Stimulated activated CD8-positive, alpha-beta memory T cell treated with anti-CD3 and anti-CD28 coated beads, Interleukin-15, amount 100 ng/mL, for 1 hour (primary cell): ENCODE measurements around the gene UGT2B7.

Source experiments
- DNase-seq: peaks from one replicate; pipeline ENCODE4 v3.0.0-alpha.2; 2020; ENCODE audit warnings: low read depth

UGT2B7 gene

DNA sequence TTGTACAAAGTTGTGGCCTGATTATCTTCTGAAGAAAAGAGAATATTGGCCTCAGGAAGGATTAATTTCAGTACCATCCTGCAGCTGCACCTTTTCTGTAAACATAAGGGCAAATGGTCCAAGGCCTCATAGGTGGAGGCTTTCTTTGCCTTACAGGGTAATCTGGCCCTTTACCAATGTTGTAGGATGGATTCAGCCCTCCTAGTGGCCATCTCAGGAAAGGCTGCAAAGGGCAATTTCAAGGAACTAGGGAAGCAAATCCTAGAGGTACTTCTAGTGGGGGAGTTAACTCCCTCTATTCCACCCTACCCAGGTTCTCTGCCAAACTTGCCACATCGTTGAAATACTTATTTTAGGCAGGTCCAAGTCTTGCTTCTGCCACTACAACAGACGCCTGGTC, 60.6 kb downstream of the UGT2B7 start:
- no peak for DNase-seq
